GM10266 (cell line): ENCODE data around the gene MT1B.
A peak's percentile ranks its signal among the peaks of the same experiment; 100 is the strongest.

ENCODE experiments used
- DNase-seq: peaks from one replicate; pipeline ENCODE4 v3.0.0; 2012; ENCODE audit errors: extremely low spot score
- CTCF ChIP-seq: IDR thresholded peaks from 2 replicates; pipeline ENCODE4 v1.5.1; 2012; ENCODE audit warnings: mild to moderate bottlenecking, low read depth; ENCODE audit not compliant: control insufficient read depth, insufficient read depth; ENCODE audit errors: missing control alignments

The MT1B gene

GRCh38 chr16:56677474-56677873 lies 25.8 kb downstream of the MT1B start:
- no peak for DNase-seq
- TF ChIP-seq CTCF, result no peak

DNA sequence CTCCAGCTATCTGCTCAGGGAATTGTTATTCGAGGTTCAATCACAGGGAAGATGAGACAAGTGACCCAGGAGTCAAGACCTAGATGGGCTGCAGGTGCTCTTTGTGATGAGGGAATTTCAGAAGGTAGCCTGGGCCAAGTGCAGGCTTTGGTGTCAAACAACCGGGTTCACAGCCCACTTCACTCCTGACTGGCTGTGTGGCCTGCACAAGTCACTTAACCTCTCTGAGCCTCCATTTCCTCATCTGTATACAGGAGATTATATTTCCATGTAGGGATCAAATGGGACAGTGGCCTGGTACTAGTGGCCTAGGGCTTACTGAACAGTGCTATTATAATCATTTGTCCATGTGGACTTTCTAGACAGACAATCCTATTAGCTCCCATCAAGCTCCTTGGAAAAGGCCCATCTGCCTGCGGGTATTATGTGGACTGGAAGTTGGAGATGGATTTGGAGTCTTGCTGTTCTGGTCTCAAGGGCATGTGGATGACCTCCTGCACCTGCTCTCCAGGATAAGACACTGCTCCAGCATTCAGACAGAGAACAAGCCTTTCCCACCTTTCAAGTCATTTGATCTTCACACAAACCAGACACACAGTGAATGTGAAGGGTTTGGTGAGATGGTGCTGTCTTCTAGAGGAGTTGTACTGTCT lies 27.5 kb downstream of the MT1B start:
- no peak for TF ChIP-seq CTCF
- DNase-seq, result no peak

GRCh38 chr16:56679818-56680217 lies 28.1 kb downstream of the MT1B start:
- no peak for TF ChIP-seq CTCF
- DNase-seq, result no peak

DNA sequence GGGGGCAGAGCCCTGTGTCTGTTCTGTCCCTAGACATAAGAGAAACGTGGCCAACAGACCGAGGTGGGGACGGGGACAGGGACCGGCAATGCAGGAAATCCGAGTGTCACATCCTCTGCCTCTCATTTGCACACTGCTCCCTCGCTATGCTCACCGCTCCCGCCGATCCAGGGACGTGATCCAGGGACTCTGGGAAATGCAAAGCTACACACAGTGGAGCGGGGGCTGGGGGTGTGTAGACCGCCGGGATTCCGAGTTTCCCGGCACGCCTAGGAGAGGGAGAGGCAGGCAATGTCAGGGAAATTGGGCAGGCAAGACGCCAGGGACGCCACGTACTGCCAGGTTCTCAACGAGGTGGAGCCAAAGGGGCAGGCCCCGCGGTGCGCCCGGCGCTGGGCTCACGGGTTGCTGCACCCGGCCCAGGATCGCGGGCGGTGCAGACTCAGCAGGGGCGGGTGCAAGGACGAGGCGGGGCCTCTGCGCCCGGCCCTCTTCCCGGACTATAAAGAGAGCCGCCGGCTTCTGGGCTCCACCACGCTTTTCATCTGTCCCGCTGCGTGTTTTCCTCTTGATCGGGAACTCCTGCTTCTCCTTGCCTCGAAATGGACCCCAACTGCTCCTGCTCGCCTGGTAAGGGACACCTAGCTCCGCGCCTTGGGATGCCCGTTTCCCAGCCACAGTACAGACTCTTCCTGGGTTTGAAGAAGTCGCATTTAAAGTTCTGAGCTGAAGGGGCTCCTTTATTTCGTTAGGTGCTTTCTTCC lies 30.4 kb downstream of the MT1B start, which contains the start of gene MT1X:
Gene MT1X (plus strand): TSS at position 532 of the 764 bp plus-strand sequence. CDS start 71 bp downstream, at position 603.
- TF ChIP-seq CTCF, result no peak
- peak; percentile 89 for DNase-seq

DNA sequence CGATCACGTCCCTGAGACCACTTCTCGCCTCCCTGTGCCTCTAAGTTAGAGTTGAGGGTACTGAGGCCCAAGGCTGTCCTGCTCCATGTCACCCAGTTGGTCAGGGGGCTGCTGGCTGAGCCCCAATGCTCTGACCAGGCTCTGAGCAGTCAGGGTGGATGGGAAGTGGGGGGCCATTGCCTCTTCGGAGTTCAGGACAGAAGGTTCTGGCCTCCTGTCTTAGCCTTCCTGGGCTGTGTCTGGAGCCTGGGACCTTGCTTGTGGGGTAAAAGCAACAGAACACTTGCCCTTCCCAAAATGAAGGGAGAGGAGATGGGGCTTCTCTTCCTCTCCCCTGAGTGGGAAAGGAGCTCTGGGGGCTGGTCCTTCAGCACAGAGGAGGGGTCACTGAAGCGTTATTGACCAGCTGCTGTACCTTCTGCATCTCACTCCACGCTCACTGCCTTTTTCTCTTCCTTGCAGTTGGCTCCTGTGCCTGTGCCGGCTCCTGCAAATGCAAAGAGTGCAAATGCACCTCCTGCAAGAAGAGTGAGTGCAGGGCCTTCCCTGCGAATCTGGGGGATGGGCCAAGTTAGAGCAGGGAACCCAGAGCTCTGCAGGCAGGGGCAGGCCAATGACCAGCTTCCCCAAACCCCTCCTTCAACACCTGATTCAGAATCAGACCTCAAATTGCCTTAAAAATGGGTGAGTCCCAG lies 31.2 kb downstream of the MT1B start:
- DNase-seq, result no peak
- TF ChIP-seq CTCF, result no peak

- no peak for DNase-seq
- no peak for TF ChIP-seq CTCF
These were observed 31.9 kb downstream of the MT1B start for GRCh38 chr16:56683424-56684172.
